ENCODE measurements around the gene FLRT2. TPM values are rescaled to one million over a fixed set of nuclear protein-coding genes. Genes with fewer than 3 reads are reported as not detected.

Gene FLRT2
- total RNA-seq, 4 donors from 2014 or later, result 2.1 to 72.4 (median 9.6) TPM

GRCh38 chr14:85596562-85596961 is 66.6 kb downstream of the FLRT2 start:
- TF ChIP-seq POLR2A (IDR thresholded peaks at IDR 0.05) (no peak), CTCF (IDR thresholded peaks at IDR 0.05) (no peak)
- H3K9me3 ChIP-seq, result no peaks in the 10 kb centered on the region
- H3K36me3 ChIP-seq, result no peaks in the 10 kb centered on the region
- no peak overlapping the region for H3K27ac ChIP-seq
- H3K4me1 ChIP-seq, result no peaks in the 10 kb centered on the region
- DNase-seq, result no peak
- intact Hi-C loops (cut with DNase I; ENCODE audit: low total_unique reads), result no loop called here
- no peaks in the 10 kb centered on the region for H3K27me3 ChIP-seq
- H3K4me3 ChIP-seq, result no peak overlapping the region

DNA sequence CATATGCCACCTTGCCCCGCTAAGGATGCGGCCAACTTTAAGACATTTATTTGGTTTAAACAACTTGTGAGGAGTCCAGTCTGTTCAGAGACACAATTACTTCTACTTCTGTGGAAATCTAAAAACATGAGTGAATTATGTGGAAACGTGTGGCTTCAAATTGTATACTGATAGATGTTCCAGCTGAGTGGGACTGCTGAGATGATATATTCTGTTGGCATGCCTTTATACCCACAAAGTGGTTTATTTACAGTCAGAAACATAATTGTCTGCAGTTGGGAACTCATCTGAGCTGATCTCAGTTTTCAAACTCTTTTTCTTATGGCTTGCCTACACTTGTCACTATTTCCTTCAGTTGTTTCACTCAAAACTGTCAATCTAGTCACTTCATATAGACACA is 67.8 kb downstream of the FLRT2 start:
- intact Hi-C loops (cut with DNase I; ENCODE audit: low total_unique reads), result no loop called here
- H3K9me3 ChIP-seq, result no peaks in the 10 kb centered on the region
- H3K27me3 ChIP-seq, result no peaks in the 10 kb centered on the region
- H3K36me3 ChIP-seq, result no peaks in the 10 kb centered on the region
- H3K27ac ChIP-seq, result no peak overlapping the region
- H3K4me1 ChIP-seq, result no peaks in the 10 kb centered on the region
- no peak overlapping the region for H3K4me3 ChIP-seq
- no peak for DNase-seq
- TF ChIP-seq CTCF (IDR thresholded peaks at IDR 0.05), result no peak
- no peak for TF ChIP-seq POLR2A (IDR thresholded peaks at IDR 0.05)

DNA sequence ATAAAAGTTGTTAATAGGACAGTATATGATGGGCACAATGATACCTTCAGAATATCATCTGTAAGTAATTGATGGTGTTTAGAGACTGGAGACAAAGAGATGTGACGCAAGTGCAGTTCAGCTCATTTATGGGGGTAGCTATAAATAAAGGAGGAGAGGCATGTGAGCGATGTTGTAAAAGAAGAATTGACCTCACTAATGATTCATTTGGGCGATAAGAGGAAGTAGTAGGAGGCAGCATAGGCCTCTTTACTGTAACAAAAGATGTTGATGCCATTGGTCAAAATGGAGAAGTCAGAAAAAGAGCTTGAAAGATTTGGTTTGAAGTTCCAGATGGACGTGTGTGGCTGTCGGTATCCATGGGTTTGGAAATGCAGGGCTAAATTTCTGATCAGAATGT is 70.0 kb downstream of the FLRT2 start:
- H3K4me3 ChIP-seq, result no peak overlapping the region
- TF ChIP-seq POLR2A (IDR thresholded peaks at IDR 0.05) (no peak), CTCF (IDR thresholded peaks at IDR 0.05) (no peak)
- H3K36me3 ChIP-seq, result no peaks in the 10 kb centered on the region
- H3K4me1 ChIP-seq, result no peaks in the 10 kb centered on the region
- no peak overlapping the region for H3K27ac ChIP-seq
- DNase-seq, result no peak
- no peaks in the 10 kb centered on the region for H3K27me3 ChIP-seq
- no peaks in the 10 kb centered on the region for H3K9me3 ChIP-seq
- intact Hi-C loops (cut with DNase I; ENCODE audit: low total_unique reads), result no loop called here

DNA sequence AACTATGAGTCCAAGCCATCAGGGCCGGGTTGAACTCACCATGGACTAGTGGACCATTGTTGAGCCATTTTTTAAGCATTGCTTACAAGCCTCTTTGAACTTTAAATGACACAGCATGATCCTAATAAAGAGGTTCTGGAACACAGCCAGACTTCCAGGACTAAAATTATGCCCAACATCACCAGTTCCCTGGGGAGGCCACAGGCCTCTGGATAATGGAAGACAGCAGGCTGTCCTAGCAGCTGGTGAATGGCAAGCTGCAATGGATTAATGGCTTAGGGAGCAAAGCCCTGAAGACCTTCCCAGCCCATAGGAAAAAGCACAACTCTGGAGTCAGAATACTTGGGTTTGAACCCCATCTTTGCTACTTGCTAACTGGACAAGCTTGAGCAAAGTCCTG is 71.3 kb downstream of the FLRT2 start:
- intact Hi-C loops (cut with DNase I; ENCODE audit: low total_unique reads), result no loop called here

GRCh38 chr14:85601690-85602089 is 71.7 kb downstream of the FLRT2 start:
- Histone ChIP-seq H3K4me1 (no peaks in the 10 kb centered on the region), H3K27me3 (no peaks in the 10 kb centered on the region), H3K9me3 (no peaks in the 10 kb centered on the region), H3K27ac (no peak overlapping the region), H3K36me3 (no peaks in the 10 kb centered on the region), H3K4me3 (no peak overlapping the region)
- no peak for DNase-seq
- intact Hi-C loops (cut with DNase I; ENCODE audit: low total_unique reads), result no loop called here
- no peak for TF ChIP-seq CTCF (IDR thresholded peaks at IDR 0.05)
- TF ChIP-seq POLR2A (IDR thresholded peaks at IDR 0.05), result no peak

More for the DNA sequence above, 71.3 kb downstream of the FLRT2 start:
- no peak overlapping the region for H3K4me3 ChIP-seq
- no peak overlapping the region for H3K27ac ChIP-seq
- no peaks in the 10 kb centered on the region for H3K4me1 ChIP-seq
- TF ChIP-seq CTCF (IDR thresholded peaks at IDR 0.05), result no peak
- no peak for TF ChIP-seq POLR2A (IDR thresholded peaks at IDR 0.05)
- H3K27me3 ChIP-seq, result no peaks in the 10 kb centered on the region
- no peaks in the 10 kb centered on the region for H3K36me3 ChIP-seq
- DNase-seq, result no peak
- no peaks in the 10 kb centered on the region for H3K9me3 ChIP-seq
